A673 (cell line): ENCODE results near the gene MRC1. TPM values are rescaled to one million over a fixed set of nuclear protein-coding genes. Genes with fewer than 3 reads are reported as not detected.

ENCODE experiments used
- BruUV-seq: library from RNA; stranded (reverse); fragments of 400-500 nt; replicated peaks from 2 replicates; lab custom pipeline; 2021; lab: Mats Ljungman, UMichigan
- CTCF ChIA-PET: fragments of 300-600 bp; sonication (Branson Sonifier 250); formaldehyde crosslinking; loops from one replicate; lab custom pipeline; 2022; ENCODE audit warnings: antibody characterized with exemption; lab: Charles Lee
- POLR2A ChIA-PET: fragments of 300-600 bp; sonication (Branson Sonifier 250); formaldehyde crosslinking; loops from one replicate; lab custom pipeline; 2022; ENCODE audit warnings: antibody characterized with exemption; ENCODE audit not compliant: low non-redundant PET; lab: Charles Lee
- DNase-seq: peaks from one replicate; pipeline ENCODE4 v3.0.0-alpha.2; 2015; ENCODE audit warnings: low spot score
- H3K27ac ChIP-seq: fragments of 200-600 bp; sonication (generic); 2 replicates; pipeline ENCODE4 v1.5.1; 2016; ENCODE audit warnings: mixed run types, low read depth, mild to moderate bottlenecking, mixed read lengths, antibody characterized with exemption, low read length; ENCODE audit not compliant: poor library complexity, severe bottlenecking
- H3K27me3 ChIP-seq: fragments of 200-600 bp; sonication (generic); replicated peaks from 2 replicates; pipeline ENCODE4 v1.6.1; 2017; ENCODE audit warnings: mixed run types, low read depth, mild to moderate bottlenecking, mixed read lengths, antibody characterized with exemption, low read length; ENCODE audit not compliant: insufficient read depth, poor library complexity
- H3K36me3 ChIP-seq: fragments of 200-600 bp; sonication (generic); 2 replicates; pipeline ENCODE4 v1.6.1; 2016; ENCODE audit warnings: mixed run types, mild to moderate bottlenecking, mixed read lengths, antibody characterized with exemption, low read length; ENCODE audit not compliant: insufficient read depth, poor library complexity, severe bottlenecking
- H3K4me1 ChIP-seq: fragments of 200-600 bp; sonication (generic); 2 replicates; pipeline ENCODE4 v1.6.1; 2017; ENCODE audit warnings: mixed run types, mild to moderate bottlenecking, mixed read lengths, antibody characterized with exemption, low read length; ENCODE audit not compliant: insufficient read depth, poor library complexity, severe bottlenecking
- H3K4me3 ChIP-seq: fragments of 200-600 bp; sonication (generic); 2 replicates; pipeline ENCODE4 v1.5.1; 2016; ENCODE audit warnings: low read depth, mixed run types, mild to moderate bottlenecking, mixed read lengths, low read length; ENCODE audit not compliant: poor library complexity, severe bottlenecking
- H3K9me3 ChIP-seq: fragments of 200-600 bp; sonication (generic); 2 replicates; pipeline ENCODE4 v1.6.1; 2016; ENCODE audit warnings: mixed run types, low read depth, mild to moderate bottlenecking, mixed read lengths, antibody characterized with exemption, low read length; ENCODE audit not compliant: poor library complexity, severe bottlenecking
- CTCF ChIP-seq: fragments of 300-800, 200-600 bp; sonication (generic); conservative IDR thresholded peaks from 2 replicates; pipeline ENCODE4 v1.5.1; 2017; ENCODE audit warnings: low read depth, mild to moderate bottlenecking, antibody characterized with exemption, low read length, moderate library complexity, mixed read lengths
- EZH2 ChIP-seq: fragments of 200-600 bp; sonication (generic); IDR thresholded peaks from 2 replicates; pipeline ENCODE4 v1.6.1; 2017; ENCODE audit warnings: borderline replicate concordance, low read depth, mild to moderate bottlenecking, mixed read lengths, antibody characterized with exemption, low read length; ENCODE audit not compliant: poor library complexity, severe bottlenecking
- intact Hi-C: fragments of 100-400 bp; cut with micrococcal nuclease; formaldehyde crosslinking; loops from one replicate; pipeline ENCODE4 v1.10.0; 2022; ENCODE audit not compliant: unreplicated experiment
- microRNA-seq: library from miRNA; unstranded; fragments of <30 nt; microRNA quantifications from one replicate; pipeline ENCODE4 v1.2.0, GENCODE V29; 2021
- total RNA-seq: library from RNA; stranded (reverse); gene quantifications from 2 replicates; pipeline ENCODE4 v1.2.3, GENCODE V29; 2021

The MRC1 gene
- total RNA-seq, 1 experiment from 2014 or later: 0.15 TPM

- CTCF ChIA-PET: no interaction called here
- intact Hi-C loops: no loop called here
Observed at GRCh38 chr10:17958049-17958448, 148.9 kb downstream of the MRC1 start.

DNA sequence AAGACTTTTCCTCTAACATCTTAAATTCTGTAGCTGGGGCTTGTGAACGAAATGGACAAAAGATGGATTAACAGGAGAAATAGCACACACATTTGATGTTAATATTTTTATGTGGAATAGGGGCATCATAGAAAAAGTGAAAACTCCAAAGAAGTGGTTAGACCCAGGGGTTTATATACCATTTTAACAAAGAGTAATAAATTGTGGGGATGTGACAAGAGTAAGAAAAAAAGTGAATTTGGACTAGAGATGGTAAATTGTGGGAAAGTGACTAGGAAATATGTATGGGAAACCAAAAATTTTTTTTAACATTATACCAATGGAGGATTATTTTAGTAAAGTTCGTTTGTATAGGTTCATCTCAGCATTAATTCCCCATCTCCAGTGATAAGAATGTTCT, 150.7 kb downstream of the MRC1 start:
- CTCF ChIA-PET: no interaction called here
- Histone ChIP-seq H3K4me1 (peaks cover 4% of the 10 kb centered on the region), H3K4me3 (no peak overlapping the region), H3K27me3 (no peaks in the 10 kb centered on the region), H3K9me3 (peaks cover 4% of the 10 kb centered on the region), H3K36me3 (no peaks in the 10 kb centered on the region), H3K27ac (no peak overlapping the region)
- TF ChIP-seq CTCF: no peak
- no peak for TF ChIP-seq EZH2
- BruUV-seq: no TSS peak
- POLR2A ChIA-PET: no interaction called here
- intact Hi-C loops: no loop called here
- no peak for DNase-seq

More at GRCh38 chr10:17958049-17958448, 148.9 kb downstream of the MRC1 start:
- Histone ChIP-seq H3K4me1 (peaks cover 4% of the 10 kb centered on the region), H3K4me3 (no peak overlapping the region), H3K36me3 (no peaks in the 10 kb centered on the region), H3K27me3 (no peaks in the 10 kb centered on the region), H3K9me3 (peaks cover 4% of the 10 kb centered on the region), H3K27ac (no peak overlapping the region)
- no TSS peak for BruUV-seq
- POLR2A ChIA-PET: no interaction called here
- DNase-seq: no peak
- TF ChIP-seq CTCF (no peak), EZH2 (no peak)

Small RNA genes within 50 kb of the gene (microRNA-seq; reads per million reads assigned to microRNA genes)
- not detected for gene MIR511

Other genes starting within 250 kb of the MRC1 start
- 13.6 and 14.1 TPM in 2 replicates for gene HACD1, start 192.0 kb upstream of the MRC1 start, total RNA-seq
- gene STAM, start 165.2 kb upstream of the MRC1 start, total RNA-seq: 34.9 and 37.4 TPM in 2 replicates
- 0.06 and 0.13 TPM in 2 replicates for gene TMEM236, start 57.1 kb upstream of the MRC1 start, total RNA-seq
- not detected in 2 replicates for gene SLC39A12, start 142.6 kb downstream of the MRC1 start, total RNA-seq